Right lobe of liver (tissue), 6 donors: ENCODE measurements around the gene MTMR8. TPM values are rescaled to one million over a fixed set of nuclear protein-coding genes. Genes with fewer than 3 reads are reported as not detected.

Experiments
- ATAC-seq, 4 donors: fragments of 200-7000 bp; cut with Tn5 transposase; one replicate each; pipeline ENCODE4 v1.9.1; 2020; ENCODE audit warnings: mild to moderate bottlenecking in 4 of 4, moderate library complexity in 4 of 4
- DNase-seq, 3 donors: peaks; one replicate each; pipeline ENCODE4 v3.0.0-alpha.2; 2020
- H3K27ac ChIP-seq, 3 donors: fragments of 200-600 bp; one replicate each; pipeline ENCODE4 v1.8.0; 2022
- H3K27me3 ChIP-seq, 2 donors: fragments of 200-600 bp; one replicate each; pipeline ENCODE4 v1.8.0; 2022
- H3K36me3 ChIP-seq, 4 donors: fragments of 200-600 bp; sonication (generic) in 1 of 4; one replicate each; pipeline versions ENCODE4 v1.5.1 to v1.8.0; 2017 to 2022; ENCODE audit warnings: control low read depth in 1 of 4
- H3K4me1 ChIP-seq, 4 donors: fragments of 200-600 bp; sonication (generic) in 1 of 4; one replicate each; pipeline versions ENCODE4 v1.5.1 to v1.8.0; 2017 to 2022; ENCODE audit warnings: control low read depth in 1 of 4
- H3K4me3 ChIP-seq, 3 donors: fragments of 200-600 bp; one replicate each; pipeline ENCODE4 v1.8.0; 2022
- H3K9me3 ChIP-seq, 4 donors: fragments of 200-600 bp; sonication (generic) in 1 of 4; one replicate each; pipeline versions ENCODE4 v1.5.1 to v1.8.0; 2017 to 2022; ENCODE audit warnings: control low read depth in 1 of 4
- POLR2A ChIP-seq: fragments of 450-650 bp; IDR thresholded peaks from one replicate; pipeline ENCODE4 v1.6.1; 2017; ENCODE audit warnings: antibody characterized with exemption, mild to moderate bottlenecking
- WGBS: methylation state at CpG from one replicate; pipeline ENCODE4 v1.1.6; 2018; ENCODE audit warnings: low coverage, low lambda C conversion rate; ENCODE audit not compliant: insufficient coverage; ENCODE audit errors: missing lambda C conversion rate; 5-methylcytosine and 5-hydroxymethylcytosine counted together
- intact Hi-C, 2 donors: fragments of 100-400 bp; cut with DNase I; formaldehyde crosslinking; loops; one replicate each; pipeline versions ENCODE4 v1.11.2 to v1.14.1; 2022
- total RNA-seq, 6 experiments: library from RNA; depleted of rRNA in 2 of 6; stranded (reverse); fragments of >200 nt in 2 of 6; fragmentation: NEBNext Ultra II Directional in 3 of 6; extraction: Animal tissue kit (Norgen Biotek cat#: 25700) in 3 of 6; gene quantifications; one replicate each; pipeline versions ENCODE4 v1.1.0 to v1.2.4, GENCODE V29; 2016 to 2023
- TF ChIP-seq, protein P1 (sequence below), 4 donors: fragments of 200-600 bp in 3 of 4; fragments of 450-650 bp in 1 of 4; IDR thresholded peaks; one replicate each; pipeline versions ENCODE4 v1.5.1 to v1.8.0; 2016 to 2022; ENCODE audit warnings: antibody characterized with exemption in 4 of 4, mild to moderate bottlenecking in 2 of 4
- donor health status: DM: no; HTN: yes; CAD: no.
- donor health status: DM: no; HTN: no; CAD: no.
- donor health status: DM: no; HTN: no; CAD: no.
- donor health status: DM: no; HTN: yes; CAD: no.
- donor health status: DM: no; HTN: yes; CAD: no.

MTMR8 gene
- total RNA-seq, 6 experiments from 2014 or later = 0.13 to 4.3 (median 0.51) TPM

DNA sequence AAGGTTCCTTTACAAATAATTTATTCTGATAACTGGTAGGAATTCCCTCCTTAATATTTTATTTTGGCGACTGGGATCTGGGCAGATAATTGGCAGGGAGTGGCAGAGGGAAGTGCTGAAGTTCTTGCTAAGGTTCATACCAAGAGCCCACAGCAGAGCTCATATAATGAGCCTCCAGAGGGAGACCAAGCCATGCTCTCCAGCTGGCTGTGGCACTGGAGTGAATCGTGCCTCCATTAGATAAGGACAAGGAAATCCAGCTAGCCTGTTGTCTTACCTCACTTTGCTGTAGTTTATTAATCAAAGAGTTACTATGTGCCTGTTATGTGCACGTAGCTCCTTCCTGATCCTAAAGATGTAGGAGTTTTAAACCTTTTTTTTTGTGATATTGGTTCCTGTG, 166.1 kb downstream of the MTMR8 start:
- no peak for ATAC-seq
- WGBS = 35% methylated on average over 3 of the region's 3 CpGs

More for the DNA sequence above, 166.1 kb downstream of the MTMR8 start:
- H3K36me3 ChIP-seq = no peaks in the 10 kb centered on the region
- no peak overlapping the region for H3K27ac ChIP-seq
- H3K4me3 ChIP-seq = no peak overlapping the region
- no peaks in the 10 kb centered on the region for H3K27me3 ChIP-seq
- TF ChIP-seq POLR2A = no peak
- TF ChIP-seq, protein P1, sequence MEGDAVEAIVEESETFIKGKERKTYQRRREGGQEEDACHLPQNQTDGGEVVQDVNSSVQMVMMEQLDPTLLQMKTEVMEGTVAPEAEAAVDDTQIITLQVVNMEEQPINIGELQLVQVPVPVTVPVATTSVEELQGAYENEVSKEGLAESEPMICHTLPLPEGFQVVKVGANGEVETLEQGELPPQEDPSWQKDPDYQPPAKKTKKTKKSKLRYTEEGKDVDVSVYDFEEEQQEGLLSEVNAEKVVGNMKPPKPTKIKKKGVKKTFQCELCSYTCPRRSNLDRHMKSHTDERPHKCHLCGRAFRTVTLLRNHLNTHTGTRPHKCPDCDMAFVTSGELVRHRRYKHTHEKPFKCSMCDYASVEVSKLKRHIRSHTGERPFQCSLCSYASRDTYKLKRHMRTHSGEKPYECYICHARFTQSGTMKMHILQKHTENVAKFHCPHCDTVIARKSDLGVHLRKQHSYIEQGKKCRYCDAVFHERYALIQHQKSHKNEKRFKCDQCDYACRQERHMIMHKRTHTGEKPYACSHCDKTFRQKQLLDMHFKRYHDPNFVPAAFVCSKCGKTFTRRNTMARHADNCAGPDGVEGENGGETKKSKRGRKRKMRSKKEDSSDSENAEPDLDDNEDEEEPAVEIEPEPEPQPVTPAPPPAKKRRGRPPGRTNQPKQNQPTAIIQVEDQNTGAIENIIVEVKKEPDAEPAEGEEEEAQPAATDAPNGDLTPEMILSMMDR (IDR thresholded peaks at IDR 0.05) = no peak
- no peaks in the 10 kb centered on the region for H3K9me3 ChIP-seq
- intact Hi-C loops = no loop called here
- H3K4me1 ChIP-seq = no peaks in the 10 kb centered on the region
- no peak for DNase-seq

Other genes starting within 250 kb of the MTMR8 start
- 1 to 10 TPM; 1.6 to 4.9 (median 2.6) TPM for gene AMER1, start 189.7 kb downstream of the MTMR8 start, total RNA-seq
- gene ASB12, start 164.8 kb downstream of the MTMR8 start, total RNA-seq = under 1 TPM in 1 of 6 experiments, not detected in 5; 0.18 TPM